Adrenal gland (tissue), 12 donors: Measurements from ENCODE around the gene SPOCK1. TPM values are rescaled to one million over a fixed set of nuclear protein-coding genes. Genes with fewer than 3 reads are reported as not detected.

Source experiments
- DNase-seq, 7 donors: peaks; one replicate each; pipeline ENCODE4 v3.0.0-alpha.2; 2019 to 2020
- H3K27ac ChIP-seq, 5 donors: fragments of 200-600 bp; sonication (generic) in 4 of 5; 1 replicate in 3 of 5; 2 replicates in 2 of 5; pipeline versions ENCODE4 v1.5.1 to v1.8.0; 2016 to 2020; ENCODE audit warnings: mild to moderate bottlenecking in 1 of 5
- H3K27me3 ChIP-seq: fragments of 200-600 bp; 2 replicates; pipeline ENCODE4 v1.8.0; 2021
- H3K36me3 ChIP-seq, 2 donors: fragments of 200-600 bp; replicated peaks in 1 of 2; 1 replicate in 1 of 2; 2 replicates in 1 of 2; pipeline versions ENCODE4 v1.5.1 to v1.8.0; 2018 to 2022
- H3K4me1 ChIP-seq, 2 donors: fragments of 200-600 bp; replicated peaks in 1 of 2; 1 replicate in 1 of 2; 2 replicates in 1 of 2; pipeline versions ENCODE4 v1.5.1 to v1.8.0; 2018 to 2021
- H3K4me3 ChIP-seq, 4 donors: fragments of 200-600 bp; sonication (generic) in 3 of 4; one replicate each; pipeline ENCODE4 v1.5.1; 2016 to 2018
- H3K9me3 ChIP-seq, 3 donors: fragments of 200-600 bp; sonication (generic) in 1 of 3; replicated peaks in 1 of 3; 1 replicate in 2 of 3; 2 replicates in 1 of 3; pipeline versions ENCODE4 v1.5.1 to v1.8.0; 2016 to 2021
- POLR2A ChIP-seq, 2 donors: fragments of 450-650 bp; IDR thresholded peaks; one replicate each; pipeline ENCODE4 v1.6.1; 2017; ENCODE audit warnings: antibody characterized with exemption in 2 of 2, mild to moderate bottlenecking in 2 of 2, moderate library complexity in 1 of 2
- WGBS, 4 donors: extraction: QIAGEN DNeasy Blood & Tissue Kit in 2 of 4; methylation state at CpG; one replicate each; pipeline versions ENCODE4 v1.1.5 to v1.1.7; 2013 to 2017; 5-methylcytosine and 5-hydroxymethylcytosine counted together
- intact Hi-C, 2 donors: fragments of 100-400 bp; cut with DNase I; formaldehyde crosslinking; loops; one replicate each; pipeline versions ENCODE4 v1.14.1 to v1.15.0; 2022 to 2023
- polyA plus RNA-seq, 3 donors: library from polyadenylated mRNA; stranded (reverse); fragments of 200-250 nt in 2 of 3; fragments of 350-450 nt in 1 of 3; fragmentation: Illumina TruSeq in 1 of 3; extraction: RNeasy Lipid Tissue Mini Kit (QIAGEN cat#74804) in 1 of 3; gene quantifications; one replicate each; pipeline ENCODE4 v1.2.3, GENCODE V29; 2013 to 2014
- total RNA-seq, 9 donors: library from RNA; depleted of rRNA in 4 of 9; stranded (reverse); fragments of >200 nt in 4 of 9; fragments of 120-200 nt in 1 of 9; fragmentation: NEBNext Ultra II Directional in 1 of 9; extraction: Animal tissue kit (Norgen Biotek cat#: 25700) in 1 of 9; gene quantifications; one replicate each; pipeline versions ENCODE4 v1.1.0 to v1.2.4, GENCODE V29; 2013 to 2023
- TF ChIP-seq, protein P1 (sequence below), 6 experiments: fragments of 450-650 bp in 4 of 6; fragments of 200-600 bp in 2 of 6; sonication (generic) in 1 of 6; IDR thresholded peaks; 1 replicate in 5 of 6; 2 replicates in 1 of 6; pipeline versions ENCODE4 v1.5.1 to v1.8.0; 2016 to 2021; ENCODE audit warnings: antibody characterized with exemption in 6 of 6, mild to moderate bottlenecking in 2 of 6, moderate library complexity in 1 of 6
- donor health status: healthy with polysubstance abuse.
- donor health status: Bipolar disorder and iron deficiency.
- donor health status: DM: yes; HTN: yes; CAD: no.
- donor health status: DM: no; HTN: no; CAD: no.
- donor health status: DM: no; HTN: no; CAD: no.
- donor health status: DM: yes; HTN: yes; CAD: no.

SPOCK1 gene
- total and polyA plus RNA-seq, 12 donors = 5.4 to 102 (median 55.6) TPM

DNA sequence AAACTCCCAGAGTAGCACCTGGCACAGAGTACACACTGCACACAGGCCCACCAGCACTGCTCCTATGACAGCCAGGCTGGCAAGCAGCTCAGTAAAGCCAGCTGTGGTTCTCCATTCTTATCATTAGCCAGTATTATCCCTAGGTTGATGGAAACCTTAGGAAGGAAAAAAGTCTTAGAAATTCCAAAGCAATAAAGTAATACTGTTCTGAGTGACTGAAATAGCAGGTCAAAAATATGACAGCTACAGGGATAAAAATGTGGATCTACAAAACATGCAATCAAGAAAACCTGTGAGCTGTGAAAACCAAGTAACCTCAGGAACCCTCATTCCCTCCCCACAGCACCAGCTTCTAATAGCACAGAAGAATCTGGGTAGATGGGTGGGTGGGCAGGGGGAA is 403.5 kb downstream of the SPOCK1 start:
- Histone ChIP-seq H3K9me3 (no peaks in the 10 kb centered on the region), H3K4me3 (no peak overlapping the region), H3K27me3 (no peaks in the 10 kb centered on the region), H3K27ac (no peak overlapping the region), H3K36me3 (no peaks in the 10 kb centered on the region), H3K4me1 (no peaks in the 10 kb centered on the region)
- intact Hi-C loops = no loop called here
- DNase-seq = no peak
- no peak for TF ChIP-seq POLR2A (IDR thresholded peaks at IDR 0.05)
- TF ChIP-seq, protein P1, sequence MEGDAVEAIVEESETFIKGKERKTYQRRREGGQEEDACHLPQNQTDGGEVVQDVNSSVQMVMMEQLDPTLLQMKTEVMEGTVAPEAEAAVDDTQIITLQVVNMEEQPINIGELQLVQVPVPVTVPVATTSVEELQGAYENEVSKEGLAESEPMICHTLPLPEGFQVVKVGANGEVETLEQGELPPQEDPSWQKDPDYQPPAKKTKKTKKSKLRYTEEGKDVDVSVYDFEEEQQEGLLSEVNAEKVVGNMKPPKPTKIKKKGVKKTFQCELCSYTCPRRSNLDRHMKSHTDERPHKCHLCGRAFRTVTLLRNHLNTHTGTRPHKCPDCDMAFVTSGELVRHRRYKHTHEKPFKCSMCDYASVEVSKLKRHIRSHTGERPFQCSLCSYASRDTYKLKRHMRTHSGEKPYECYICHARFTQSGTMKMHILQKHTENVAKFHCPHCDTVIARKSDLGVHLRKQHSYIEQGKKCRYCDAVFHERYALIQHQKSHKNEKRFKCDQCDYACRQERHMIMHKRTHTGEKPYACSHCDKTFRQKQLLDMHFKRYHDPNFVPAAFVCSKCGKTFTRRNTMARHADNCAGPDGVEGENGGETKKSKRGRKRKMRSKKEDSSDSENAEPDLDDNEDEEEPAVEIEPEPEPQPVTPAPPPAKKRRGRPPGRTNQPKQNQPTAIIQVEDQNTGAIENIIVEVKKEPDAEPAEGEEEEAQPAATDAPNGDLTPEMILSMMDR (IDR thresholded peaks at IDR 0.05) = no peak

DNA sequence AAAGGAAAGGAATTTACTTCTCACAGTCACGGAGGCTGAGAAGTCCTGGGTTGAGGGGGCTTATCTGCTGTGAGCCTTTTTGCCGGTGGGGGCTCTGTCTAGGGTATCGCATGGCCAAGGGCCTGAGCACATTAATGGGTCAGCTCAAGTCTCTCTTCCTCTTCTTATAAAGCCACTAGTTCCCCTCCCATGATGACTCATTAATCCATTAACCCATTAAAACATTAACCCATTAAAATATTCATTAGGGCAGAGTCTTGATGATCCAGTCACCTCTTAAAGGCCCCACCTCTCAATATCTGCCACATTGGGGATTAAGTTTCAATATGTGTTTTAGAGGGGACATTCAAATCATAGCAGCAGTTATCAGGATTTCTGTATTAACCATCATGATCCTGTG is 406.3 kb downstream of the SPOCK1 start:
- WGBS, 4 donors = 76 to 87% (median 80%) methylated on average over 2 to 3 of the region's 3 CpGs
- TF ChIP-seq, protein P1 (IDR thresholded peaks at IDR 0.05) = no peak
- TF ChIP-seq POLR2A (IDR thresholded peaks at IDR 0.05) = no peak
- Histone ChIP-seq H3K4me1 (no peaks in the 10 kb centered on the region), H3K27me3 (no peaks in the 10 kb centered on the region), H3K36me3 (no peaks in the 10 kb centered on the region), H3K9me3 (no peaks in the 10 kb centered on the region), H3K27ac (no peak overlapping the region), H3K4me3 (no peak overlapping the region)
- no peak for DNase-seq
- intact Hi-C loops = no loop called here

DNA sequence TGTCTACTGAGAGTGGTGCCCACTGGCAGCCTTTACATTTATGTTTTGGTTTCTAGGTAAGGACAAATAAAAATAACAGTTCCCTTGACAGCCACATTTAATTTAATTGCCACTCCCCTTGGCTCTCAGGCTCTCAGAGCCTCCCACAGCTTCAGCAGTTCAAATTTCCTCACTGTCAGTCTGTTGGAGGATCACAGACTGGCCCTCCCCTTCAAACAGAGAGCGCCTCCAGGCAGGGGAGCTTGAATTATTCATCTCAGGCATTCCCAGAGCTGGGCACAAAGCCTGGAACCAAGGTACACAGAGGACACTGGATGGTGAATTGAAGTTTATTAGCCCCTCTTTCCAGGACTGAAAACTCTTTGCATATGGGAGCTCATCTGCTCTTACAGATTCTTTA is 407.7 kb downstream of the SPOCK1 start:
- no peak for DNase-seq
- TF ChIP-seq, protein P1 (IDR thresholded peaks at IDR 0.05) = no peak
- no peak for TF ChIP-seq POLR2A (IDR thresholded peaks at IDR 0.05)
- no peaks in the 10 kb centered on the region for H3K9me3 ChIP-seq
- WGBS, 4 donors = 34 to 74% (median 62%) methylated on average over 1 of the region's 1 CpG
- H3K27ac ChIP-seq = no peak overlapping the region
- no peak overlapping the region for H3K4me3 ChIP-seq
- no peaks in the 10 kb centered on the region for H3K36me3 ChIP-seq
- no peaks in the 10 kb centered on the region for H3K27me3 ChIP-seq
- H3K4me1 ChIP-seq = peaks cover 0 to 9% of the 10 kb centered on the region in 2 donors
- intact Hi-C loops = no loop called here

DNA sequence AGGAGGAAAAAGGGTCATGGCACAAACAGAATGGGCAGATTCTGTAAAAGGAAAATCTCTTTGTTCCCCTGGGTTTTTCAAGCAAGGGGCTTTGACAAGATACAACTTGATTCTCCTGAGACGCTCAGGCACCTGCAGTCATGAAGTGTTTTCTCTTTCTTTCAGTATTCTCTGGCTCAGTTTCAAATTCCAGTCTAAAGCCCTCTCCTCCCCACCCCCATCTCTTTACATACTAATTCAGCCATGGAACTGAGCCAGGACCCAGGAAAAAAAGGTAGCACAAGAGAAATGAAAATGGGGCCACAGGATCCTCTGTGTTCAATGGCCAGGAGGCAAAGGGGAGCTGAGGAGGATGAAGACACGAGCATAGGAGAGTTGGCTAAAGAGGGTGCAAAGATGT is 408.4 kb downstream of the SPOCK1 start:
- intact Hi-C loops = no loop called here
- Histone ChIP-seq H3K27me3 (no peaks in the 10 kb centered on the region), H3K9me3 (no peaks in the 10 kb centered on the region), H3K4me3 (no peak overlapping the region), H3K27ac (peak overlapping the region in 1 of 5 donors; percentile 5), H3K36me3 (no peaks in the 10 kb centered on the region), H3K4me1 (peaks cover 0 to 12% of the 10 kb centered on the region in 2 donors)
- WGBS, 4 donors = 62 to 93% (median 88%) methylated on average over 2 of the region's 2 CpGs
- no peak for DNase-seq
- TF ChIP-seq, protein P1 (IDR thresholded peaks at IDR 0.05) = no peak
- TF ChIP-seq POLR2A (IDR thresholded peaks at IDR 0.05) = no peak
